AG08396 (cell line): Measurements from ENCODE around the gene FAM53B.

ENCODE experiments used
- DNase-seq: peaks from one replicate; pipeline ENCODE4 v3.0.0; 2012; ENCODE audit warnings: low spot score, mixed read lengths

FAM53B gene

DNA sequence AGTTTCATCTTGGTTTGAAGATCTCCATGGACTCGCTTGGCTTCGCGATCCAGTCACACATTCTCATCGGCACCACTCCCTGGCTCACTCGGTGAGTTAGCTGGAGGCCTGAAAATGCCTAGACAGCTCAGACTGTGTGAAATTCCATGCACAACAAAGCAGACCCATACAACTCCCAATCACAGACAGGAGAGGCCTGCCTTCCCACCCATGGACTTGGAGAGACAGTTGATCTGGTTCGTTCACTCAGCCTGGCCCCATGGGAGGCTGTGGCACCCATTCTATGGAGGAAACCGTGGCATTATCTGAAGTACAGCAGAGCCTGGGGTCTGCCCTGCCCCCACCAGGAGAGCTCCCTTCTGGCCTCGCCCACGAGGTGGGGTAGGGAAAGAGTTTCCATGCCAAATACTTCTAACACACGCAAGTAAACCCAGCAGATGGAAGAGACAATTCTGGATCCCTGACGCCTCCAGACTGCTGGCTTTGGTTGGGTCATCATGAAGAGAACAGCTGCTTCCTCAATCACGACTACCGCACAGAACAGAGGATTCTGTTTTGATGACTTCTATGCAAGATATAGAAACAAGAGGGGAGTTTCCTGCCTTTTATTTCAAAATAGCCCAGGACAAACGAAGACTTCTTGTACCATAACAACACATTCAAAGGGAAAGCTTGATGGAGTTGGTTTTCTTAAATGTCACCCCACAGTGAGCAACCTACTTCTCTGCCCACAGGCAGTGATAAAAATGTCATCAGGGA, 15.9 kb downstream of the FAM53B start:
- DNase-seq, result no peak

DNA sequence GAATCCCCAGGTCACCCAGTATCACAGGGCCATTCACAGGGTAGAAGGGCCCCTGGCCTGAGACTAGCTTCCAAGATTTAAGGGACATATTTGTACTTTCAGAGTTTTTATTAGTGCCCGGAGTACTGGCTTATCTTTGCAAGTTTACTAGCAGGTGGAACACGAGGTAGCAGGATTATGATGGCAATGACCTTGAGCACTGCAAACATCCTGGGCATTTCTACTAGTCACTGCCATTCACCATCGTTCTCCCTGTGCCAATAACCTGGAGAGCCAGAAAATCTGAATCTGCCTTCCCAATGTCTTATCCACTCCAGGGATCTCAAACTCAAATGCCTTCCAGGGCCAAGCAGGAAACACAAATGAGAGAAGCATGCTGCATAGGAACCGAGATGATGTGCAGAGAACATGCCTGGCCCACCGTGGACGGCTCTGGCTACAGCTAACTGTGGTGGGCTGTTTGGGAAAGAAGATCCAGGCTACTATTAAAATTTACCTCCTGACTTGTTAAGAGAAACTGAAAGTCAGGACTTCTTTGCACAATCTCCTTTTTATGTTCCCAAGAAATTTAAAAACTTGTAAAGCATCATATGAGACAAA, 16.7 kb downstream of the FAM53B start:
- DNase-seq, result no peak

DNA sequence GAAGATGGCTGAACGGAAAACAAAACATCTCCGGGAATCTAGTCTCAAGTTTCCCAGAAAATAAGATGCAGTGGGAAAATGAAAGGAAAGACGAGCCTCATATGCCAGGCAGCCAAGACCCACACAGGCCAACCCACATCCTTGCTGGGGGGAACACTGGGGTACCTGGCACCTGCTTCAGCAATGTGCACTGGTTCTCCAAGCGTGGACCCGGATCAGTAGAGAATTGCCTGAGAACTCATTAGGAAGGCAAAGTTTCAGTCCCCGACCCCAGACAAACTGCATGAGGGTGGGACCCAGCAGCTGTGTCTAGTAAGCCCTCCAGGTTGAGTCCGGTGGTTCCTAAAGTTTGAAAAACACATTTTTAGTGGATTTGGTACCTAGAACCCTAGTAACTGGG, 18.4 kb downstream of the FAM53B start:
- no peak for DNase-seq

DNA sequence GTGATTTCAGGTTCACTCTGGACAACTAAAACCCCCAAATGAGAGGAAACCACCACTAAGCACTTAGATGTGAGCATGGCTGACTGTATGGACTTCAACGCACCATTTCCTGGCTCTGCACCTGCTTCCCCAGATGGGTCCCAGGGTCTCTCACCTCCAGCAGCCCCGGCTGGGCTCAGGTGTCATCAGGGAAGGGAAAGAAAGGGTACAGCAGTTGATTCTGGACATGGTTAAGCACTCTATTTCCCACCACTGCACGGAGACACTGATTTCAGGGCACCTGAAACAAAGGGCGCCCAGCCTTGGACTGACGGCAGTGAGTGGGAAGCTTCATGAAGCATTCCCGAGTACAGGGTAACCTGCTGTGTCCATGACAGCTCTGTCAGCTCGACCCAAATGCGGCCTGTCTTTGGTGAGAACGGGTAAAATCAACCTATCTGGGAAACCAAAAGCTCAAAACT, 19.0 kb downstream of the FAM53B start:
- no peak for DNase-seq

DNA sequence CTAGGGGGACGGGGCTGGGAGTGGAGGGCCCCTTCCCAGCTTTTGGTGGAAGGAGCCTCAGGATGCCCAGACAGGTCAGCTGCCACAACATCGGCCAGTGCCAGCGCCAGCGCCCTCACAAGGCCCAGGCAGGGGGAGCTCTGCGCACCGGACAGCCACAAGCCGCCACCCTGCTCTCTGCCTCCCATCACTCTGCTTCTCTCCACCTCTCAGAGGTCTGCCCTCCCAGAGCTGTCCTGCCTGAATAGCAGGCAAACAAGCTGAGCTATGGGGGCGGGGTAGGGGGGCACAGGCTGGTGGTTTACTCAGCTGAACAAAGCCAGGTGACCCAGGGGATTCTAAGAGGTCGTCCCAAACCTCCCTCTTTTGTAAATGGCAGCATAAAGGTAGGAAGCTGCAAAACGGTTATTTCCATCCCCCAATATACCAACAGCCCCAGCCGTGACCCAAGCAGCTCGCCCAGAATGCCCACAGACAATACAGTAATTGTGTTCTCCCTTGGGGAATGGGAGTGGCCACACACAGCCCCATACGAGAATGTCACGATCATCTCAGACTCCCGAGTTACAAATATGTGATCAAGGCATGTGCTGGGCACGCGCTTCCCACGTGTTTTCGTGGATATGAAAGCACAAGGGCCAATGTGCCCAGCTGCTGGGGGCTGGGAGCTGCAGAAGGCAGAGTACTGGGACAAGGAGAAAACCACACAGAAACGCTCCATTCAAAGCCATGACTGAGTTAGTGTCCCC, 19.7 kb downstream of the FAM53B start:
- DNase-seq, result no peak

DNA sequence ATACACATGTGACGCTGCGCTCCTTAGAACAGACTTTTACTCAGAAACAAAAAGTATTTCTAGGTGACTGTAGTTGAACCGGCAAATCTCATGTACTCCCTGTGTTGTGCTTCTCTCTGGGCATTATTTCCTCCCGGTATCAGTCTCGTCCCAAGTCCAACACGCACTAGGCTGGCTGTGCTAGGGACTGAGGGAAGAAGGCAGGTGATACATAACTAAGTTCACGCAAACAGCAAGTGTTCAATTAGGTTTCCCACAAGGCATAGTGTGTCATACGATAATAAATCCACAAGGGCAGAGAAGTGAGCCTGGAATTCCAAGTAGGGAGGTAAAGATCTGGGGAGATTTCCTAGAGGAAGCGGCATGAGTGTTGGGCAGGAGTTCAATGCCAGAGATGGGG, 20.4 kb downstream of the FAM53B start:
- no peak for DNase-seq

DNA sequence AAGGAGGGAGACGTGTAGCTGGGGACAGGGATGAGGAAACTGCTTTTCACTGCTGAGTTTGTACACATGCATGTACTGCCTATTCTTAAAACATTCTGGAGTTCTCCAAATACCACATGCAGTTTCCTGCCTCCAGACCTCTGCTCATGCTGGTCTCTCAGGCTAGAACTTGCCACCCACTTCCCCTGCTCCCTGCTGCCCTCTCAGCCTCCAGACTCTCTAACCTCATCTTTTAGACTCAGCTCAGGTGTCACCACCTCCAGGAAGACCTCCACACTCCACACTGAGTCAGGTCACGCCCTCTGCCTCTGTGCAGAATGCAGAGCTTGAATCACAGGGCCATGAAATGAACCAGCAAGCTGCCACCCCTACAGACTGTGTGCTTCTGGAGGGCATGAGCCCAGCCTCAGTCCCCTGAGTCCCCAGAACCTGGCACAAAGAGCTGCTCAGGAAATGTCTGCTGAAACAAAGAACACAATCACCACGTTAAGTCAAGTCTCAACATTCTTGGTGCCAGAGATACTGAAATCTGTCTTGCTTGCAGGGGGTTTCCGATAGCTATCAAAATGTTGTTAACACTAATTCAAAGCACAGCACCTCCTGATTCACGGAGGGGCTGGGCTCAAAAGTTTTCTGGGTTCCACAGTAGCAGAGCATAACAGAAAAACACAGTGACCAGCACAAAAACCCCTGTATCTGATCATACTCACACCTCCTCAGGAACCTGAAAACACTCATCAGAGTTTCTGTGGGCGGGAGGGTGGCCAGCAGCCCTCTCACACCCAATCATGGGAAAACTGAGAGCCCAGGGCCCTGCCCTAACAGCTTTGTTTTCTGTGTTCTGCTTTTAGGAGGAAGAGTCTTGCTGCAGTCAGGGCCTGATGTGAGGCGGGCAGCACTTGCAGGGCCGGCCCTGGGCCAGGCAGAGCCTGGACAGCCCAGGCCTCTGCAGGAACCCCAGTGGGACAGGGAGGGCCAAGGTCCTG, 21.1 kb downstream of the FAM53B start:
- no peak for DNase-seq

DNA sequence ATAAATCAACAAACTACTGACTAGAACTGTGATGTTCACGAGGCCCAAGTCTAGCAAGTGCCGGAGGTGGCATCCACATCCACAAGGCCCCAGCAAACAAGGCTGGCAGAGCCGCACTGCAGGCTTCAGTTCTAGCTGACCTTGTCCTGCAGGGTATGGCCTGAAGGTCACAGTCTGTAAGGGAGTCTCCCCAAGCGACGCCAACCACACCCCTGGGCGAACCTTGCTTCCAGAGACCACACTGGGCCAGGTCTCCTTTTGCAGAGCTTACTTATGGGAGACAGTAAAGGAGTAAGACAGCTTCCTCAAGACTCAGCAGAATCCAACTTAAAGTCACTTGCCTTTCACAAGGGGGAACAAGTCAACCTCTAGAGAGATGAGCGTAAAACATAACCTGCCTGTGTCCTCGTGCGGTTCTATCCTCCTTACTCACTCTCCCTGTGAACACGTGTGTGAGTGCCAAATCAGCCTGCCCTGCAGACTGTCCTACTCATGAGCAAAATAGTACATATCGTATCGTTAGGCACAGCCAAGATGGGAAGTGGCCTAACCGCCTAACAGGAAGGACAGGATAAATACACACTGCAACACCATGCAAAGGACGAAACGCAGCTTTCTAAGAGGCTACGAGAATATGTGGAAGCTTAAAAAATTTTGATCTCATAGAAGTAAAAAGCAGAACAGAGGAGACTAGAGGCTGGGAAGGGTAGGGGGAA, 22.7 kb downstream of the FAM53B start:
- DNase-seq, result no peak

DNA sequence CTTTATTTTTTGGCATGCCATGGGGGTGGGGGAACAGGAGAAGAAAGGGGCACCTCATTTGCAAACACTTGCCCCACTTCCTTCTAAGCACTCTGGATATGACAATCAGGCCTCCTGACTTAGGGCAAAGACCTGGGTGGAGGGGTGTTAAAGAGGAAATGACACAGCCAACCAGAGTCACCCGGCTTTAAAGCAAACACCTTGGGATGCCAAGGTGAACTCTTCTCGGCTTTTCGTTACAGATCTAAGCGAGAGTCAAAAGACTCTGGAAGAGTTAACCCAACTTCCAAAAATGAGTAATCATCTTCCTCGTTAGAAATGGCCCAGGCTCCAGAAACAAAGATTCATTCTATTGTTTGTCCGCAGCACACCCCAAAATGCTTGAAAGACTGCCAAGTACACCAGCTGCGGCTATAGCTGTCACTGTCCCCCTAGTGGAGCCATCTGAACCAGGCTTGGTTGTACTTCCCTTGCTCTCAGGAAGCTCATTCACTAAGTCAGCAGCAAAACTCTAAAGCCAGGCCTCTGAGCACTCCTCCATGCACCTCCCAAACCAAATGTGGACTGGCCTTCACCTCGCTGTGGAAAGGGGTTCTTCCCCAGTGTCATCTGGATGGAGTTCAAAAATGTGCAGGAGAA, 24.8 kb downstream of the FAM53B start:
- peak; percentile 70 for DNase-seq

DNA sequence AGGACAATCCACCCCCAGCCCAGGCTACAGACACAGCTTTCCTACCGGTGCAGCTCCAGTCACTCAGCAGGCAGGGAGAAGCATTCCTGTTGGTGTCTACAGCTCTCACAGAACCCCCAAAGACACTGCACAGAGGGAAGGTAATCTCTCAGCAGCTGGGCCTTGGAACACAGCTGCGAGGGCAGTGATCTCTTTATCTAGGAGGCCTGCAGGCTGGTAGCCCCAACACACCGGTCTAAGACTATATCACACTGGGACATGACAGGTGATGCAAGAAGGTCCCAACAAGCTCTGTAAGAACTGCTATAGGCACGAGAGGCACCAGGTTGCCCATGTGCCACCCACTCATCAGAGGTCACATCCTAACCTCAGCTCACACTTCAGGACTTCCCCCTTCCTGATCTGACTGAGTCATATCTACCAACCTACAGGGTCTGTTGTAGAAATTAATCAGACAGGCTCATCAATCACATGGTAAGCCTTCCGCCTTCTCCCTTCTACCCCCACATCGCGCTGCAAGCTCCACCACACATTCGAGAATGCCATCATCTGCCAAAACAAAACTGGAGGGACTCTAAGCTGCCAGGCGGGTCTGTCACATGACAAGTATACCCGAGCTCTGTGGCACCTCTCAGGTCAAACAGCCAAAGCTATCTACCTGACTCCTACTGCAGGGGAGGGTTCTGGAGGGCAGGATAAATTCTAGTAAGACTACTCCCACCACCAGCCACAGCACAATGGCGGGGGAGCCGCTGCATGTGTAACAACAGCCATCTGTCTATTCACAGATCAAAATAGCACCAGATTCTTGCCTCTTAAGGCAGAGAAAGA, 26.1 kb downstream of the FAM53B start:
- no peak for DNase-seq

DNA sequence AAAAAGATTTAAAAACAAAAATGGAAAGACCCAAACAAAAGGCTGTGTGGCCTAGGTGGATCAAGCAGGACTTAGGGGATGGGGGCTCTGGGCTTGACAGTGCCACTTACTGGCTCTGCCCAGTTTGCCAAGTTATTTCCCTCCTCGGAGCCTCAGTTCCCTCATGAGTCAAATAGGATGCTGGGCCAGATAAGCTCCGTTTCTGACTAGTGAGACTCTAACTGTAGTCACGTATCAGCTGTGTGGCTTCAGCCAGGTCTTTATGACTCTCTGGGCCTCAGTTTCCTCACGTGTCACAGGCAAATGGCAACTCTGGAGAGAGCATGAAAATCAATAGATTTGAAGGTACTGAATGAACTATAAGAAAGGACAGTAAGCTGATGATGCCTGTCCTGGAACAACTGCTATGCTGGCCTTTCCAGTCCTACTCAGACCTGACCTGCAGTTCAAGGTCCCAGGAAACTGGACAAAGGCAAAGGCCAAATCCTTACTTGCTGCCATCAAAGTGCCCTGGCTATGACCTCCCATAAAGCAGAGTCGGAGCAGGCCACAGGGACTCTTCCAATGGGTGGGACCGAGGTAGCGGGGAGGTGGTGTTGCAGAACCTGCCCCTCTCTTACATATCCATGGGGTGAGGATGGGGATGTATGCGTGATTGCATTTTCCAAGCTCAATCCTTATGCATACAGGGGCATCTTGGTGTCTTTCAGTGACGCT, 27.0 kb downstream of the FAM53B start:
- no peak for DNase-seq

DNA sequence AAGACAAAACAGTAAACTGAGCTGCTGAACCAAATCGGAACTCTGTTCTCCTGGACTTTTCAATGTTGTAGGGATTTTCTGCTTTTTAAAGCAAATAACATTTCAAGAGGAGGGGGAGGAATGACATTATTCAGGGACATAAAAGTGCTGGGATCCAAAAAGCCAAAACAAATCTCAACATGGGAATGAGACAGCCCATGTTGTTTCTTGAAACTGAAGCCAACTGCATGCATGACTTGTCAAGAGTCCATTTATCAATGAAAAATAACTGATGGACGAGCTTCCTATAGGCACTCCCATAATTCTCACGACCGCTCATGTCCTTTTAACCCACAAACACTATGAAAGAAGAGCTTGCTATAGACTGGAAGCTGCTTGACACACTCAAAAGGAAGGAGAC, 27.8 kb downstream of the FAM53B start:
- DNase-seq, result no peak

DNA sequence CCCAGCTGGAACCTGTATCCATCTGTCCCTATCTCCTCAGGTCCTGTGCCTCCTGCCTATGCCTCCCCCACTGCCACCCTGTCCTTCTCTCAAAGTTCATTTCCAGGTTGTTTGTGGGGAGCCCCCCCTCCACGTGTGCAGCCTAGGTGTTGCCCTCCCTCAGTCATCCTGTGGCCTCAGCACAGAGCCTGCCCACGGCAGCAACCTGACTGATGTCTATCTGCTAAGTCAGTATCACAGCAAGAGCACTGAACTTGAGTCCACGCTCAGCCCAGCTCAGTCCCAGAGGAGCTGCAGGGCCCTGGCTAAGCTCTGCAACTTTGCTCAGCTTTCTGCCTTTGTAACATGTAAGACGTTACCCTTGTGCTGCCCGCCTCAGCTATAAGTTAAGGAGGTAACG, 28.7 kb downstream of the FAM53B start:
- no peak for DNase-seq

DNA sequence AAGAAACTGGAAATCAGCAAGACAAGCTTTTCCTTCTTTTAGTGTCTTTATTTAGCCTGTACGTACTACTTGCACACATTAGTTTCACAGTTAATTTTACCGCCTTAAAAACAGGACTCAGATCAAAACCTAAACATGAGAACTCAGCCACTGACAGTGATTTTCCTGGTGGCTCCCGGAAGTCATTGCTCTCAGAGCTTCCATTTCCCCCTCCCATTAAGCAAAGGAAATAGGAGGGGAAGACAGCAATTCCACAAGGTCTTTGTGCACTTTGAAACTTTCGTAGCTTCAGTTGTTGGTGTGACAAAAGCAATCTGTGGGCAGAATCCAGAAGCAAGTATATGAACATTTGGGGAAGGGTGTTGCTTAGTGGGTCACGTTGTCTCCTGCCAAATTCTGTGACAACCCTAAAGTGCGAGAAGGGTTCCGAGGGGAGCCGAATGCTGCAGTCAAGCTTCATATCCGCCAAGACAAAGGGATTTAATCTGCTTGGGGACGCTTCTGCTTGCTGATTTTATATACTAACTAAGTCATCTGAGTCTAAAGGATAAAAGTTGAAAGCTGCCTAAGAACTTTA, 30.4 kb downstream of the FAM53B start:
- no peak for DNase-seq

DNA sequence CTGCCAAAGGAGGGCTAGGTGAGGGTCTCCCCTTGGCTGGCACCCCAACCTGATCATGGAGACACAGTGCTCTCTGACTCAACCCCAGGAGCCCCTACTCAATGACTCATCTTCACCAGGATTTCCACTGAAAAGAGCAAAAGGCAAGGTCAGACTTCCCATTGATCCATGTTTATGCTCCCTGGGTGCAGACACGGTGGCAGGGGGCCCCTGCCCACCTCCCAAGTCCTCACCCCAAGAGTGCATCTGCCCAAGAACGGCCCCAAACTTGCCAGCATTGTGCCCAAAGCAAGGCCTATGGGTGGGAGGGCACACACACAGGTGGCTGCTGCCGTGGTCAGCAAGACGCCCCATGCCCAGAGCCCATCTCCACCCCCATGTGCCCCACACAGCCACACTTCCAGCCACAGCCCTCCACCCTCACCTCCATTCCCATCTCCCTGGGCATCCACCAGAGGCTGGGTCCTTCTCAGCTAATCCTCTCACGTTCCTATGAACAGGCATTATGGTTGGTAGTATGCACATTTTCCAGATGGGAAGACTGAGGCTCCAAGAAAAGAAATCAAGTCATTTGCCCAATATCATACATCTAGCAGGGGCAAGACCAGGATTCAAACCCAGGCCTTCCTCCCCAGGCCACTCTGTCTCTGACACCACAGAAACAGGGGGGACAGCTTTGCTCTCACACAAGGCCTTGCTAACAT, 31.3 kb downstream of the FAM53B start:
- no peak for DNase-seq

DNA sequence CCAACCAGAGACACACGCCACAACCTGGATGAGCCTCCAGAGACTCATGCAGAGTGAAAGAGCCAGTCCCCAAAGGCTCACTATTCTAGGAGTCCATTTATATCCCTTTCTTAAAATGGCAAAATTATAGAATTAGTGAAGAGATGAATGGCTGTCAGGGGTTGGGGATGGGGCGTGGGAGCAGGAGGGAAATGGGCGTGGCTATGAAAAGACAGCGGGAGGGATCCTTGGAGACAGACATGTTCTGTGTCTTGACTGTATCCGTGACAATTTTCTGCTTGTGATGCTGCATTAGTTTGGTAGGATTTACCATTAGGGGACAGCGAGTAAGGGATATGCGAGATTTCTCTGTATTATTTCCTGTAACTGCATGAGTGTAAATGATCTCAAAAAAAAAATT, 33.0 kb downstream of the FAM53B start:
- DNase-seq, result no peak

DNA sequence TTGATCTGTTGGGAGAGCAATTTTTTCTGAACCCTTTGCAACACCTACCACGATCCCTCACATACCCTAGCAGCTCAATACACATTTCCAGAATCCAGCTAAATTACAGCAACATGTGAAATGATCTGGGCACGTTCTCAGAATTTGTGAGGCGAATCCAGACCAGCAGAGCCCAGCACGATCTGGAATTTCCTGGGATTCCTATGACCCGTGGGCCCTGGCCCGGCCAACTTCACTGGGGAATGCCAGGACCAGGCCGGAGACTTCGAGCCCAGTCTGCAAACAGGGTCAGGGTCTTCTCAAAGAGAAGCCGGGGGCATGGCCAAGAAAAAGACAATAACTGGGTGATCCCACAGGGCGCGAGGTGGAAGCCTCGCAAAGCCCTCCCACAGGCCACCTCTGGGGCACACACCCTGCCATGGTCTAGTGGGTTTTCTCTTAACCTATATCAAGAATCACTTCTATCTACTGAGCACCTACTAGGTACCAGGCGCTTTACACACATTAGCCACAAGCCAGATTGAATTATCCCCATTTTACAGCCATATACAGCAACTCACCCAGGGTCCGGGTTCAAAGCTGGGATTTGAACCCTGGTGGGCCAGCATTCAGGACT, 33.8 kb downstream of the FAM53B start:
- no peak for DNase-seq

DNA sequence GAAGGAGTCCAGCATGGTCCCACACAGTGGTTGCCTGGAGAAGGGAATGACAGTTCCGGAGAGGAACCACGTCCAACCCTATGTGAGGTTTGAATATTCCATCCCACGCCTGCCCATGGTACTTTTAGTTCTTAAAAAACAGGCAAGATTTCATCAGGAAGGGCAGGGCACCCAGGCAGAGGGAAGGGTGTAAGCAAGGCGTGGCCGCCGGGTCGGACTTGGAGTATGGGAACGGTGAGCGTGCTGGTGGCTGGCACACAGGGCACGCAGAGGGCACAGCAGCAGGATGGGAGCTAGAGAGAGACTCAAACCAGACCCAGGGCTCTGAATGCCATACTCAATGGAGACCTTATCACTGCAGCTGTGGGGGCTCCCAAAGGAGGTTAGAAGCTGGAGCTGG, 34.3 kb downstream of the FAM53B start:
- no peak for DNase-seq
